Left lobe of liver (tissue), 2 donors: Measurements from ENCODE around the gene AACS. TPM values are rescaled to one million over a fixed set of nuclear protein-coding genes. Genes with fewer than 3 reads are reported as not detected.
"Not testable (repeated sequence)": the region's sequence is repeated elsewhere in the genome, so short reads cannot be mapped to it uniquely, and the experiment has no call there.

Source experiments
- ATAC-seq: fragments of 200-7000 bp; cut with Tn5 transposase; one replicate; pipeline ENCODE4 v1.9.1; 2020; ENCODE audit warnings: mild to moderate bottlenecking, moderate library complexity
- DNase-seq: peaks from one replicate; pipeline ENCODE4 v3.0.0-alpha.2; 2020; ENCODE audit warnings: low spot score
- total RNA-seq: library from RNA; stranded (reverse); gene quantifications from one replicate; pipeline ENCODE4 v1.2.1, GENCODE V29; 2021
- donor health status: DM: no; HTN: no; CAD: no; lungs with moderate emphysema.
- donor health status: DM: no; HTN: yes; CAD: no.

AACS gene
- 3.6 TPM for total RNA-seq

DNA sequence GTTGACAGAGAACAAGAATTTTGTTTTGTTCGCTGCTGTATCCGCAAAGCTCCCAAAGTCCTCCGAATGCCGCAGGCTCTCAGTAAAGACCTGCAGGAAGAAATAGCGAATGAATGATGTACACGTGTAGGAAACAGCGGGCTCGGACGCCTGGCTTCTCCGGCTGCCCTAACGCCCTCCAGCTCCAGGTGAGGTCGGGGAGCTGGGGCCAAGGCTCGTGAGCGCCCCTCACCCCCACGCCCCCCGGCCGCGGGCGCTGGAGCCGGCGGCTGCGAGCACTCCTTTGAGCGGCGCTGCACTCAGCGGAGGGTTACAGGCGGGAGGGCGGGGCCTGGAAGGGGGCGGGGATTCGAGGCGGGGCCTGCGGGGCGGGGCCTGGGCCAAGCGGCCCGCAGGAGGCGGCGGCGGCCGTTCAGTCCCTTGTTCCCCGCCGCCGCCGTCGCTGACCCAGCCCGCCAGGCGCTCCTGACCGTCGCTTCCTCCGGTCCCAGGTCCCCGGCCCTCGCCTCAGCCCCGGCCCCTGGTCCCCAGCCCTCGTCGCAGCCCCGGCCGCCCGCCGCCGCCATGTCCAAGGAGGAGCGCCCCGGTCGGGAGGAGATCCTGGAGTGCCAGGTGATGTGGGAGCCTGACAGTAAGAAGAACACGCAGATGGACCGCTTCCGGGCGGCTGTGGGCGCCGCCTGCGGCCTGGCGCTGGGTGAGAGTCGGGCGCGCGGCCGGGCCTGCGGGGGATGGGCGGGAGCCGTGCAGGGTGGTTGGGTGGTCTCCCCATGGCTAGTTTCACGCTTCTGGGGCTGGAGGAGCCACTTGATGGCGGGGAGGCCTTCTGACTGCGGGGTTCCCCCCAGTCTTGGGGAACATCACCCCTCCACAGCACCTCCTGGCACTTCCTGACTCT lies at the start of gene AACS:
Gene AACS (plus strand): TSS at position 415 of the 898 bp plus-strand sequence. CDS start 150 bp downstream, at position 565.
- ATAC-seq = peak; percentile 99
- DNase-seq = peak; percentile 79

GRCh38 chr12:125015680-125016310 lies 49.4 kb upstream of the AACS start:
- no peak for DNase-seq

DNA sequence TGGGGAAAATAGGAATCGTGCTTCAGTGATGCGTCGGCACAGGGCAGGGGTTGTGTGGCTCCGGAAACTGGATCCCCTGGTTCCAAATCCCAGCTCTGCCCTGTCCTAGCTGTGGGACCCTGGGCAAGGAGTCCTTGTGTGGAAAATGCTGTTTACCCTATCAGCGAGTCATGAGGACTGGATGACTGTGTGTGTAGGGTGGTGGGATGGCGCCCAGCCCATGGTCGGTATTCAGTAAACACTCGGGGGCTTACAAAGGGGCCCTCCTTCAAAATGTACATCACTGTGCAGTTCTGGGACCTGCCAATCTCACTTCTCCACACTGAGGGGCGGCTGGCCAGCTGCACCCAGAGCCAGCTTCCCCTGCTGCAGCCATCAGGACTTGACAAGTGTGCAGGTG lies 47.4 kb upstream of the AACS start:
- no peak for ATAC-seq
- DNase-seq = no peak

More at GRCh38 chr12:125015680-125016310, 49.4 kb upstream of the AACS start:
- no peak for ATAC-seq

DNA sequence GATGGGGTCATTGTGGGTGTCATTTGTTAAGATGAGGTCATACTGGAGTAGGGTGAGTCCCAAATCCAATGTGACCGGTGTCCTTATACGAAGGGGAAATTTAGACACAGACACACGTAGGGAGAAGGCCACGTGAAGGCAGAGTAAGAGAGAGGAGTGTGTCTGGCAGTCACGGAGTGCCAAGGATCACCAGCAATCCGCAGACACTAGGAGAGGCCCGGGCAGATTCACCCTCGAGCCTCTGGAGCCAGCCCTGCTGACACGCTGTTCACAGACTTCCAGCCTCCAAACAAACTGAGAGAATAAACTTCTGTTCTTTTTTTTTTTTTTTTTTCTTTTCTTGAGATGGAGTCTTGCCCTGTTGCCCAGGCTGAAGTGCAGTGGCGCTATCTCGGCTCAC lies 46.9 kb upstream of the AACS start:
- ATAC-seq (no peak), DNase-seq (no peak)

DNA sequence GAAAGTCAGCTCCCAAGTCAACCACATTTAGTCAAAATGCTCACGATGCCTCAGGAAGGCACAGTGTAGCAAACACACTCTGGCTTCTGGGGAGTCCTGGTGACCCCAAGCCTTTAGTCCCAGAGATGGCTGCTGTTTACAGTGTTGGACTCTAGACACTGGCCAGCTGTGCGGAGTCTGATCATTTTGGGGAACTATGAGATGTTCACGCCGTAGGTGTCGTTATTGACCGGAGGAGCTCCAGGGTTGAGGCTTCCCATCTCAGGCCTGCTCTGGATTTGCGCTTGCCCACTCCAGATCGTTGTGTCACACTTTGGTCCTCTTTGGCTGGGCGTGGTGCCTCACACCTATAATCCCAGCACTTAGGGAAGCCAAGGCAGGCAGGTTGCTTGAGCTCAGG lies 44.1 kb upstream of the AACS start:
- DNase-seq = no peak
- ATAC-seq = no peak

DNA sequence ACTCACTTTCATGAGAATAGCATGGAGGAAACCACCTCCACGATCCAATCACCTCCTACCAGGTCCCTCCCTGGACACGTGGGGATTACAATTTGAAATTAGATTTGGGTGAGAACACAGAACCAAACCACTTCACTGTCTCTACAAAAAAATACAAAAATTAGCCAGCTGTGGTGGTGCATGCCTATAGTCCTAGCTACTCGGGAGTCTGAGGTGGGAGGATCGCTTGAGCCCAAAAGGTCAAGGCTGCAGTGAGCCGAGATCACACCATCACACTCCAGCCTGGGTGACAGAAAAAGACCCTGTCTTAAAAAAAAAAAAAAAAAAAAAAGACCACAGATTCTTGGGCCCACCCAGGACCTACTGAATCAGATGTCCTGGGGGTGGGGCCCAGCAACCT lies 43.5 kb upstream of the AACS start:
- no peak for ATAC-seq

DNA sequence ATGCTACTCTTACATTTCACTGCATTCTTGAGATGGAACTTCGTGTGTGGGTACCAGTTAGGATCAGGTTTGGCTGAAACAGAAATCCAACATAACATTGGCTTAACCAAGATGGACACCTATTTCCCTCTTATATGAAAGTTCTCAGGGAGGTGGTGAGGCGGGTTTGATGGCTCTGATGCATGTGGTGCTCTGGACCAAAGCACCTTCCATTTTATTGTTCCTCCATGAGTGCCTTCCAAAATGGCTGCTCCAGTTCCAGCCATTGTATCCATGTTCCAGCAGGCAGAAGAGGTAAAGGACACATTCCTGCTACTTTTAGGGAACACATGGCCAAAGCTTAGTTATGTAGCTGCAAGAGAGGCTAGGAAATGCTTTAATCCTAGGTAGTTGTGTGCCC lies 42.2 kb upstream of the AACS start:
- no peak for DNase-seq
- ATAC-seq = no peak

More for the DNA sequence above, 43.5 kb upstream of the AACS start:
- no peak for DNase-seq

GRCh38 chr12:125024949-125025563 lies 40.2 kb upstream of the AACS start:
- ATAC-seq (no peak), DNase-seq (no peak)

DNA sequence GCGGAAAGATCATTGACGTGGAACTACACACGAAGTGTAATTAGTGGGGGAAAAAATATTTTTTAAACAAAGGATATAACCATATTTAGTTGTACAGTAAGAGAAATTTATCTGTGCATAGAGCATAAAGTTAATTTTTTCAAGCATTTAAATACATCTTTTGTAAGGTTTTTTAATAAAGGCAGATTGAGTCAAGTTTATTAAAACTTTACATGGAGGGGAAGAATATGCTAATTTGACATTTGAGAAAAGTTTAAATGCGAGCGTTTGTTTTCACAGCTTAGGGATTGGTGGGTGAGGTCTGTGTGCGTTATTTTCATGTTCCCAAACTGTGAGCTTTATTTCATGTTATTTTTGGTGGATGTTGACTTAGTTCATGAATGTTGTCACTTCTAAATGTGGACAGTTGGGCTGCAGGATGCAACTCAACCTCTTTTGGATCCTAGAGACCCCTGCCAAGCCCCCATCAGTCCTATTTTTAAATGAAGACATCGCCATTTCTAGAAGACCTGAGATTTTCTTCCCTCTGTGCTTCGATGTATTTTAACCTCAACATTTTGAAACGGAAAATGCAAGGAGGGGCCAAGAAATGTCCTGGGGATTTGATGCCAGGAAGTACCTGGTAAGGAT lies 39.5 kb upstream of the AACS start:
- no peak for ATAC-seq
- no peak for DNase-seq

DNA sequence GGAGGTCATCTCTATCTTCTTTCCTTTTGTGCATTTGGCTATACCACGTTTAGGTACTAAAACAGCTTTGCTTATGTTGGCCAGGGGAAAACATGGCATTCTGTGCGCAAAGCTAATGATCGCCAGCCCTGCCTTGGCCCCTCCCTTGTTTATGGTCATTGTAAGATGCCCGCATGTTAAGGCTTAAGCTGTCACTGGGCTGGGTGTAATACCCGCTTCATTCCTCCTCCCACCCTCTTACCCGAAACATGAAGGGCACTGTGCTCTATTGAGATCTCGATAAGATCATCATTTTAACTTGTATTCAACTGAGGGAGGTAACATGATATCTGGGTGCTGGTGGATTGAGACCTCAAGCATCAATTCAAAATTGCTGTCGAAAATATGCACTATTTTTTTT lies 37.1 kb upstream of the AACS start:
- DNase-seq = no peak
- ATAC-seq = no peak

DNA sequence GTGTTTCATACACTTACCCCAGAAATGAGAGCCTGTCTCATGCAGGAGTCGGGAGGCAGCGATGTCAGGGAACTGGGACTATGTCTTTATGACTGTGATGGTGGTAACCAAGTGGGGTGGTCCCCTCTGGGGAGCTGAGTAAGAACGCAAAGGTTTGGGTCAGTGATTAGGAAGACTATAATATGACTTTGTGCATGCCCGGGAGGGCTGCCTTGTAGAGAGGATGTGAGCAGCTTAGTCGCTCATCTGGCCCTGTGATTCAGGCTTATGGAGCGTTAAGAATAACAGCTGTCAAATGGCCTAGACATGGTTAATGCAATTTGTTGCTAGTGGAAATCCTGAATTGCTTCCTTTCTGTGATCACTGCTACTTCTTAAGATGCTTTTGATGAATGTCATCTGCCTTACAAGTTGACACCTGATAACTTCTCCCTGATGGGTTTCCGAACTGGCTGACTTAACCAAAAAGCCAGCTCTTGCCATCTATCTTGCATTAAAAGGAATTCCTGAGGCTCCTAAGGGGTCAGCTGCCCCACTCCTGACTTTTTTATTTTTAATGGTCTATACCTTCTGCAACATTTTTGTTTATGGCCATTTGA lies 35.4 kb upstream of the AACS start:
- DNase-seq (no peak), ATAC-seq (no peak)

- ATAC-seq, DNase-seq: not testable (repeated sequence)
Measured at GRCh38 chr12:125031471-125031870, 33.8 kb upstream of the AACS start.

- ATAC-seq (no peak), DNase-seq (no peak)
Measured at GRCh38 chr12:125032466-125033152, 32.6 kb upstream of the AACS start.

DNA sequence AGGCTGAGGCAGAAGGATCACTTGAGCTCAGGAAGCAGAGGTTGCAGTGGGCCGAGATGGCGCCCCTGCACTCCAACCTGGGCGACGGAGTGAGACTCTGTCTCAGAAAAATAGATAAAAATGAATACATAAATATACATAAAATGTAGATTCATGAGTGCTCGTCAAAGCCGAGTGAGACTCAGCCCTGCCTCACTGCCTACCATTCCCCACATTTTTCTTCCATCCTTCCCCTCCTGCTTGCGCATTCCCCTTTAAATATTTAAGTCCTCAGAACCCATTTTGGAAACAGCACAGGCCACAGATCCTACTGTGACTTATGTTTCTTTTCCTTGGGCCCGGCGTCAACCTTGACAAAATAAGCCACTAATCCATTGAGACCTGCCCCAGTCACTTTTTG lies 31.9 kb upstream of the AACS start:
- no peak for ATAC-seq
- no peak for DNase-seq

- no peak for ATAC-seq
- DNase-seq = no peak
Measured at GRCh38 chr12:125038976-125039625, 26.1 kb upstream of the AACS start.

GRCh38 chr12:125049093-125049458 lies 16.2 kb upstream of the AACS start:
- ATAC-seq (no peak), DNase-seq (no peak)

GRCh38 chr12:125050446-125050845 lies 14.8 kb upstream of the AACS start:
- no peak for ATAC-seq
- no peak for DNase-seq

DNA sequence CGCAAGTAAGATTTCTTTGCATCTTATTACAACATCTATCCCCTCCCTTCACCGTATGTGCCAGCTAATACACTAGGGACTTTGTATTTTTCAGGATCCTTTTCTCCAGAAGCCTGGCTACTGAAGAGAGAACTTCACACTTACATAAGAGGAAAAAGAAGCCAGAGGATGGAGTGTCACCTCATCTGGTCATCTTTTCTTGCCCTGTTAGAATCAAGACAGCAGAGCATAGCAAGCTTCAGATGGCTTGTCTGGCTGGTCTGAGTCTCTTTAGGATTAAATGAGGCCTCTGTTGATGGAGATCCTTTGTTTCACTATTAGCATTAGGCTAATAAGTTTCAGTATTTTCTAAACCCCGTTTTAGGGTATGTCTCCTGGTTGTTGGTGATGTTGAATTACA lies 14.4 kb upstream of the AACS start:
- no peak for DNase-seq
- ATAC-seq = no peak

DNA sequence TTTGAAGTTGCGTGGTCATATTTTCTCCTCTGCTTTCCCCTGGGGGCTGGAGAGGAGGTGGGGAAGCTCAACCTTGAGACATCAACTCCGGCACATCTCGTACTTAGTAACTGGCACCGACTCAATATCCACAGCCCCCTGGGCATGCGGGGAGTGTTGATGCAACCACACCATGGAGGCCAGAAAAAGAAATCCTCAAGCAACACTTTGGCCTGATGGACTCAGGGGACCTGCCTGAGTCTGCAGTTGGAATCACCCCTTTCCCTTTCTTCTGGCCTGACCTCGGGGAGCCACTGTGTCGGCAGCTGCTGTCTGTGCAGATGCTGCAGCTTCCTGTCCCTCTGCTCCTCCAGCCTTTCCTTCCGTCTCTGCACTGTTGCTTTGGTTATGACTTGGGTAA lies 11.4 kb upstream of the AACS start:
- no peak for DNase-seq
- ATAC-seq = no peak

DNA sequence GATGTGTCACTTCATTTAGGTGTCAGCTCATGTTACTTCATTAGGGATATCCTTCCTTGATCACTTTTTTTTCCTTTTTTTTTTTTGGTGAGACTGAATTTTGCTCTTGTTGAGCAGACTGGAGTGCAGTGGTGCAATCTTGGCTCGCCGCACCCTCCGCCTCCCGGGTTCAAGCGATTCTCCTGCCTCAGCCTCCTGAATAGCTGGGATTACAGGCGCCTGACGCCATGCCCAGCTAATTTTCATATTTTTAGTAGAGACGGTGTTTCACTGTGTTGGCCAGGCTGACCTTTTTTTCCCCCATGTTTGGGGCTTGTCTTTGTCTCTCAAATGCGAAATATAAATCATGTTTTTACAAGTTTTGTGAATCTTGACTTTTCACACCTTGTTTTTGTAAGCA lies 9.6 kb upstream of the AACS start:
- DNase-seq = no peak
- ATAC-seq = no peak
